Mesenchymal stem cell (in vitro differentiated cells and primary cell): ENCODE data around the gene OR52E8.

ENCODE experiments used
- DNase-seq: peaks from one replicate; pipeline ENCODE4 v3.0.0-alpha.2; 2013
- H2AFZ ChIP-seq: one replicate; pipeline ENCODE4 v1.6.1; 2013; ENCODE audit warnings: low read depth, mild to moderate bottlenecking, control low read depth, inconsistent platforms, low read length, moderate library complexity
- H2AK5ac ChIP-seq: 2 replicates; pipeline ENCODE4 v1.6.1; 2013; ENCODE audit warnings: low read length, moderate library complexity, mild to moderate bottlenecking, inconsistent platforms; ENCODE audit not compliant: severe bottlenecking
- H2BK120ac ChIP-seq: one replicate; pipeline ENCODE4 v1.6.1; 2013; ENCODE audit warnings: low read depth, mild to moderate bottlenecking, inconsistent platforms, low read length, moderate library complexity
- H2BK12ac ChIP-seq, 2 experiments: one replicate each; pipeline ENCODE4 v1.6.1; 2013; ENCODE audit warnings: inconsistent platforms in 2 of 2, low read length in 2 of 2, mild to moderate bottlenecking in 2 of 2, moderate library complexity in 2 of 2, control low read depth in 1 of 2
- H2BK15ac ChIP-seq: one replicate; pipeline ENCODE4 v1.6.1; 2013; ENCODE audit warnings: mild to moderate bottlenecking, low read depth, inconsistent platforms; ENCODE audit not compliant: poor library complexity, severe bottlenecking
- H2BK5ac ChIP-seq: 2 replicates; pipeline ENCODE4 v1.6.1; 2013; ENCODE audit warnings: low read depth, mild to moderate bottlenecking, low read length, control low read depth, inconsistent platforms; ENCODE audit not compliant: poor library complexity, severe bottlenecking
- H3K14ac ChIP-seq, 2 experiments: one replicate each; pipeline ENCODE4 v1.6.1; 2013; ENCODE audit warnings: inconsistent platforms in 2 of 2, low read length in 2 of 2, control low read depth in 1 of 2, mild to moderate bottlenecking in 1 of 2, moderate library complexity in 1 of 2
- H3K18ac ChIP-seq, 2 experiments: one replicate each; pipeline ENCODE4 v1.6.1; 2013; ENCODE audit warnings: inconsistent platforms in 2 of 2, low read length in 2 of 2, control low read depth in 1 of 2, low read depth in 1 of 2, mild to moderate bottlenecking in 1 of 2
- H3K23ac ChIP-seq, 2 experiments: one replicate each; pipeline ENCODE4 v1.6.1; 2013; ENCODE audit warnings: inconsistent platforms in 2 of 2, low read length in 2 of 2, mild to moderate bottlenecking in 2 of 2, moderate library complexity in 2 of 2, control low read depth in 1 of 2
- H3K27ac ChIP-seq: 2 replicates; pipeline ENCODE4 v1.5.1; 2013; ENCODE audit warnings: mild to moderate bottlenecking, moderate library complexity, low read length, control low read depth, inconsistent platforms; ENCODE audit not compliant: poor library complexity, severe bottlenecking
- H3K27me3 ChIP-seq, 2 experiments: 2 replicates each; pipeline versions ENCODE4 v1.6.1 to v1.7.0; 2013; ENCODE audit warnings: low read length in 2 of 2, mild to moderate bottlenecking in 2 of 2, moderate library complexity in 2 of 2, control low read depth in 1 of 2, inconsistent platforms in 1 of 2; ENCODE audit not compliant: control insufficient read depth in 1 of 2, insufficient read depth in 1 of 2
- H3K36me3 ChIP-seq, 2 experiments: 2 replicates each; pipeline versions ENCODE4 v1.6.1 to v1.7.0; 2013; ENCODE audit warnings: low read length in 2 of 2, control low read depth in 1 of 2, inconsistent platforms in 1 of 2, low read depth in 1 of 2, mild to moderate bottlenecking in 1 of 2; ENCODE audit not compliant: insufficient read depth in 2 of 2, control insufficient read depth in 1 of 2
- H3K4ac ChIP-seq, 2 experiments: one replicate each; pipeline ENCODE4 v1.6.1; 2013; ENCODE audit warnings: inconsistent platforms in 2 of 2, low read length in 2 of 2, mild to moderate bottlenecking in 2 of 2, moderate library complexity in 2 of 2, control low read depth in 1 of 2, low read depth in 1 of 2
- H3K4me1 ChIP-seq: 2 replicates; pipeline ENCODE4 v1.6.1; 2013; ENCODE audit warnings: low read depth, low read length, control low read depth; ENCODE audit not compliant: control insufficient read depth, insufficient read depth
- H3K4me2 ChIP-seq: 2 replicates; pipeline ENCODE4 v1.6.1; 2013; ENCODE audit warnings: low read length, mild to moderate bottlenecking, inconsistent platforms; ENCODE audit not compliant: poor library complexity, severe bottlenecking
- H3K4me3 ChIP-seq, 2 experiments: 2 replicates each; pipeline versions ENCODE4 v1.5.1 to v1.7.0; 2013; ENCODE audit warnings: low read length in 2 of 2, mild to moderate bottlenecking in 2 of 2, control low read depth in 1 of 2, low read depth in 1 of 2; ENCODE audit not compliant: insufficient read depth in 1 of 2
- H3K79me1 ChIP-seq: replicated peaks from 2 replicates; pipeline ENCODE4 v1.6.1; 2013; ENCODE audit warnings: mild to moderate bottlenecking, control low read depth, low read length, inconsistent platforms; ENCODE audit not compliant: poor library complexity, severe bottlenecking
- H3K9ac ChIP-seq: 2 replicates; pipeline ENCODE4 v1.7.0; 2013; ENCODE audit warnings: mild to moderate bottlenecking, low read length, moderate library complexity
- H3K9me3 ChIP-seq: 2 replicates; pipeline ENCODE4 v1.7.0; 2013; ENCODE audit warnings: mild to moderate bottlenecking, low read length; ENCODE audit not compliant: control insufficient read depth
- H4K8ac ChIP-seq: one replicate; pipeline ENCODE4 v1.6.1; 2013; ENCODE audit warnings: inconsistent platforms, mild to moderate bottlenecking, low read length, moderate library complexity
- H4K91ac ChIP-seq: one replicate; pipeline ENCODE4 v1.6.1; 2013; ENCODE audit warnings: mild to moderate bottlenecking, low read length, inconsistent platforms
- WGBS: methylation state at CpG from one replicate; pipeline ENCODE4 v1.1.7; 2013; ENCODE audit warnings: mixed read lengths; 5-methylcytosine and 5-hydroxymethylcytosine counted together

The OR52E8 gene

DNA sequence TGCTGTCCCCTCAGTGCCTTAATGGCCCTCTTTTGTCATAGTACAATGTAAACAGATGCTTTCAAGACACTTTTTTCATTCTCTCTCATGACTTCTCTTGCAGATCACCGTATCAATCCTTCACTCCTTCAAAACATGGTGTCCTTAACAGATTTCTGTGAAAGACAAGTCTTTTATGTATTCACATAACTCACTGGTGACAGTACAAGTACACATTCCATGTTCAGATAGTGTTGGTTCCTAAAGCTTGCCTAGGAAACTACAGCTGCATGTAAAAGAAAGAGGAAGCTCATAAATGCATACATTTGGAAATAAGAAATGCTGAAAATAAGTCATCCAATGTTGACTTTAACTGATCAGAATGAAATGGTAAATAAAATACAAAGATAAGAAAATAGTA lies 10.8 kb downstream of the OR52E8 start:
- WGBS, result 71% methylated on average over 1 of the region's 1 CpG
- H2AK5ac ChIP-seq, result no peak overlapping the region

DNA sequence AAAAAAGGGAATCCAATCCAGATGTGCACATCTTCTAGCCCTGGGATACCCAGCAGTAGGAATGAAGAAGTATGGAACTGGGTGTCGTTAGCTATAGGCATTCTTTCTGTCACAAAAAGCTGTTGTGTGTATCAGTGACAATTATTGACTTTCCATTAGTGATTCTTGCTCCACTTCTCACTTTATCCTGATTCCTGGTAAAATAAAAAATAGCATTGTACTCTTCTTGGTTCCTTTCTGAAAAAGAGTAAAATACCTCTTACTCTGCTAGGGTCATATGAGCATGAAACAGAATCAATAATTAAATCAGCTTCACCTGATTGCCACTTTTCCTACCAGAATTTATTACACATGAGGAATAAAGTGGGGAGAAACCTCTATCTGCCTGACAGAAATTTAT lies 15.7 kb downstream of the OR52E8 start, which contains the start of gene OR52E6:
Gene OR52E6 (minus strand): TSS at position 101 of the 400 bp plus-strand sequence. CDS start 0 bp downstream, at position 101.
- H3K9me3 ChIP-seq, result no peaks in the 10 kb centered on the region
- H3K9ac ChIP-seq, result no peak within 1 kb of the TSS
- no peaks in the 10 kb centered on the region for H3K4me1 ChIP-seq
- H2BK120ac ChIP-seq, result no peak within 1 kb of the TSS
- no peak within 1 kb of the TSS for H3K27ac ChIP-seq
- DNase-seq, result no peak
- H3K23ac ChIP-seq, result no peak within 1 kb of the TSS
- H3K36me3 ChIP-seq, result no peaks in the 10 kb centered on the region
- H2BK15ac ChIP-seq, result no peak within 1 kb of the TSS
- no peak within 1 kb of the TSS for H3K4ac ChIP-seq
- H3K18ac ChIP-seq, result no peak within 1 kb of the TSS
- no peak within 1 kb of the TSS for H3K4me2 ChIP-seq
- H4K8ac ChIP-seq, result no peak within 1 kb of the TSS
- no peak within 1 kb of the TSS for H2AFZ ChIP-seq
- no peak within 1 kb of the TSS for H4K91ac ChIP-seq
- H3K79me1 ChIP-seq, result no peaks in the 10 kb centered on the region
- H3K14ac ChIP-seq, result no peak within 1 kb of the TSS
- no peak within 1 kb of the TSS for H3K4me3 ChIP-seq
- no peaks in the 10 kb centered on the region for H3K27me3 ChIP-seq
- no peak within 1 kb of the TSS for H2BK12ac ChIP-seq
- WGBS, result no CpG with 5 or more reads among the region's 1 CpG
- no peak within 1 kb of the TSS for H2BK5ac ChIP-seq
- H2AK5ac ChIP-seq, result no peak within 1 kb of the TSS

More for the DNA sequence above, 10.8 kb downstream of the OR52E8 start:
- Histone ChIP-seq H3K9ac (no peak overlapping the region), H3K4me1 (no peaks in the 10 kb centered on the region), H3K18ac (no peak overlapping the region), H4K8ac (no peak overlapping the region), H2AFZ (no peak overlapping the region), H2BK120ac (no peak overlapping the region), H3K27me3 (no peaks in the 10 kb centered on the region), H3K9me3 (no peaks in the 10 kb centered on the region), H3K23ac (no peak overlapping the region), H3K4me3 (no peak overlapping the region), H2BK12ac (no peak overlapping the region), H4K91ac (no peak overlapping the region), H3K79me1 (no peaks in the 10 kb centered on the region), H3K14ac (no peak overlapping the region), H2BK5ac (no peak overlapping the region), H3K36me3 (no peaks in the 10 kb centered on the region), H2BK15ac (no peak overlapping the region), H3K4me2 (no peak overlapping the region), H3K4ac (no peak overlapping the region), H3K27ac (no peak overlapping the region)
- DNase-seq, result no peak

DNA sequence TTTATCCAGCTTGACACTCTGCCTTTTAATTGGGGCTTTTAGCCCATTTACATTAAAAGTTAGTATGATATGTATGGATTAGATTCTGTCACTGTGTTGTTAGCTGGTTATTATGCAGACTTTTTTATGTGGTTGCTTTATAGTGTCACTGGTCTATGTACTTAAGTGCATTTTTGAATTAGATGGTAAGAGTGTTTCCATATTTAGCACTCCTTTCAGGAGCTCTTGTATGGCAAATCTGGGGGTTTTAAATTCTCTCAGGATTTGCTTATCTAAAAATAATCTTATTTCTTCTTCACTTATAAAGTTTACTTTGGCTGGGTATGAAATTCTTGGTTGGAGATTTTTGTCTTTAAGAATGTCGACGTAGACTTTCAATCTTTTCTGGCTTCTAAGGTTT lies 19.8 kb downstream of the OR52E8 start:
- H3K27me3 ChIP-seq, result no peaks in the 10 kb centered on the region
- no peak for DNase-seq
- H3K79me1 ChIP-seq, result no peaks in the 10 kb centered on the region
- no peak overlapping the region for H2AK5ac ChIP-seq
- no peak overlapping the region for H2BK15ac ChIP-seq
- no peaks in the 10 kb centered on the region for H3K4me1 ChIP-seq
- no peak overlapping the region for H2BK120ac ChIP-seq
- H3K9ac ChIP-seq, result no peak overlapping the region
- H3K14ac ChIP-seq, result no peak overlapping the region
- H3K4me3 ChIP-seq, result no peak overlapping the region
- H2BK12ac ChIP-seq, result no peak overlapping the region
- H3K4ac ChIP-seq, result no peak overlapping the region
- H3K27ac ChIP-seq, result no peak overlapping the region
- H3K4me2 ChIP-seq, result no peak overlapping the region
- no peaks in the 10 kb centered on the region for H3K9me3 ChIP-seq
- WGBS, result 86% methylated on average over 2 of the region's 2 CpGs
- no peak overlapping the region for H3K18ac ChIP-seq
- no peak overlapping the region for H2BK5ac ChIP-seq
- H3K36me3 ChIP-seq, result no peaks in the 10 kb centered on the region
- H3K23ac ChIP-seq, result no peak overlapping the region
- H4K91ac ChIP-seq, result no peak overlapping the region
- H2AFZ ChIP-seq, result no peak overlapping the region
- no peak overlapping the region for H4K8ac ChIP-seq

DNA sequence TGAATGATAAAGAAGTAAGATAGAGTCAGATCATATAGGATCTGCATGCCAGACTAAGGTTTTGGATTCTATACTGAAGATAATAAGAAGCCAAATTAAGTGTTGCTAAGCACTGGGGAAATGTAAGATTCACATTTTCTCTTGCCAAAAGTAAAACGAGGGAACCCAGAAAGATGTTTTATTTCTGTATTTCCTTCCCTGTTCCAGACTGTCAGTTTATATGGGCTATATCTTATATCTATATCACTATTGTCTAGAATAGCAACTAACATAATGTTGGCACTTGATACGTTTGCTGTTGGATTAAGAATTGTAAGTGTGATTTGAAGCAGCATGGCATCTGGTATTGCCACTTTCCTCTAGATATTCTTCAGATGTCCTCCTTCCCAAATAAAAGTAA lies 24.0 kb downstream of the OR52E8 start:
- Histone ChIP-seq H4K8ac (no peak overlapping the region), H3K79me1 (no peaks in the 10 kb centered on the region), H2BK5ac (no peak overlapping the region), H3K9me3 (no peaks in the 10 kb centered on the region), H3K18ac (no peak overlapping the region), H3K27ac (no peak overlapping the region), H2AK5ac (no peak overlapping the region), H2AFZ (no peak overlapping the region), H3K4ac (no peak overlapping the region), H3K9ac (no peak overlapping the region), H3K4me1 (no peaks in the 10 kb centered on the region), H3K27me3 (no peaks in the 10 kb centered on the region), H2BK15ac (no peak overlapping the region), H3K23ac (no peak overlapping the region), H2BK12ac (no peak overlapping the region), H3K4me2 (no peak overlapping the region), H4K91ac (no peak overlapping the region), H2BK120ac (no peak overlapping the region), H3K14ac (no peak overlapping the region), H3K4me3 (no peak overlapping the region), H3K36me3 (no peaks in the 10 kb centered on the region)
- no peak for DNase-seq
- no CpG with 5 or more reads among the region's 2 CpGs for WGBS
